H9 (cell line): ENCODE measurements around the gene PIP4K2A. TPM values are rescaled to one million over a fixed set of nuclear protein-coding genes. Genes with fewer than 3 reads are reported as not detected.

ENCODE experiments used
- DNase-seq: peaks from one replicate; pipeline ENCODE4 v3.0.0-alpha.2; 2017
- H2AFZ ChIP-seq: one replicate; pipeline ENCODE4 v1.6.1; 2013; ENCODE audit warnings: mild to moderate bottlenecking, low read length, control low read depth, moderate library complexity
- H2AK5ac ChIP-seq: 2 replicates; pipeline ENCODE4 v1.6.1; 2013; ENCODE audit warnings: low read length, control low read depth, mixed read lengths; ENCODE audit not compliant: insufficient read length
- H2BK120ac ChIP-seq: one replicate; pipeline ENCODE4 v1.6.1; 2013; ENCODE audit warnings: low read depth, mild to moderate bottlenecking, low read length, control low read depth, inconsistent platforms; ENCODE audit not compliant: poor library complexity, severe bottlenecking
- H2BK12ac ChIP-seq: 2 replicates; pipeline ENCODE4 v1.6.1; 2013; ENCODE audit warnings: low read length, control low read depth, mixed read lengths, low read depth; ENCODE audit not compliant: insufficient read length
- H2BK15ac ChIP-seq: 2 replicates; pipeline ENCODE4 v1.6.1; 2013; ENCODE audit warnings: low read depth, low read length, control low read depth
- H2BK20ac ChIP-seq: one replicate; pipeline ENCODE4 v1.6.1; 2013; ENCODE audit warnings: low read depth, mild to moderate bottlenecking, low read length, control low read depth, inconsistent platforms; ENCODE audit not compliant: poor library complexity, severe bottlenecking
- H2BK5ac ChIP-seq: 2 replicates; pipeline ENCODE4 v1.6.1; 2013; ENCODE audit warnings: low read length, control low read depth, mixed read lengths; ENCODE audit not compliant: insufficient read length
- H3K14ac ChIP-seq: 2 replicates; pipeline ENCODE4 v1.6.1; 2013; ENCODE audit warnings: low read length, control low read depth; ENCODE audit not compliant: insufficient read depth
- H3K18ac ChIP-seq: 2 replicates; pipeline ENCODE4 v1.6.1; 2013; ENCODE audit warnings: low read depth, mild to moderate bottlenecking, mixed read lengths, low read length, control low read depth; ENCODE audit not compliant: insufficient read length
- H3K23ac ChIP-seq: 2 replicates; pipeline ENCODE4 v1.6.1; 2013; ENCODE audit warnings: low read length, control low read depth, mixed read lengths, low read depth; ENCODE audit not compliant: insufficient read length
- H3K23me2 ChIP-seq: 2 replicates; pipeline ENCODE4 v1.6.1; 2013; ENCODE audit warnings: low read depth, mild to moderate bottlenecking, mixed read lengths, low read length, control low read depth; ENCODE audit not compliant: insufficient read length, poor library complexity, severe bottlenecking
- H3K27ac ChIP-seq: 2 replicates; pipeline ENCODE4 v1.5.1; 2013; ENCODE audit warnings: low read length, control low read depth, mixed read lengths, low read depth; ENCODE audit not compliant: insufficient read length
- H3K27me3 ChIP-seq: 2 replicates; pipeline ENCODE4 v1.6.1; 2013; ENCODE audit warnings: low read length, control low read depth, inconsistent platforms; ENCODE audit not compliant: insufficient read depth
- H3K4ac ChIP-seq: 2 replicates; pipeline ENCODE4 v1.6.1; 2013; ENCODE audit warnings: low read depth, mild to moderate bottlenecking, control low read depth, inconsistent platforms, low read length, moderate library complexity
- H3K4me1 ChIP-seq: 2 replicates; pipeline ENCODE4 v1.6.1; 2013; ENCODE audit warnings: low read length, control low read depth, inconsistent platforms; ENCODE audit not compliant: insufficient read depth
- H3K4me2 ChIP-seq: 2 replicates; pipeline ENCODE4 v1.6.1; 2013; ENCODE audit warnings: low read length, control low read depth, mixed read lengths; ENCODE audit not compliant: insufficient read length, insufficient read depth
- H3K56ac ChIP-seq: 2 replicates; pipeline ENCODE4 v1.6.1; 2013; ENCODE audit warnings: low read depth, mild to moderate bottlenecking, mixed read lengths, low read length, control low read depth; ENCODE audit not compliant: insufficient read length
- H3K79me1 ChIP-seq: 2 replicates; pipeline ENCODE4 v1.6.1; 2013; ENCODE audit warnings: low read depth, mild to moderate bottlenecking, moderate library complexity, low read length, control low read depth, inconsistent platforms; ENCODE audit not compliant: insufficient read depth, poor library complexity, severe bottlenecking
- H3K79me2 ChIP-seq: 2 replicates; pipeline ENCODE4 v1.6.1; 2013; ENCODE audit warnings: low read length, control low read depth, inconsistent platforms; ENCODE audit not compliant: insufficient read depth
- H3K9ac ChIP-seq: 2 replicates; pipeline ENCODE4 v1.6.1; 2013; ENCODE audit warnings: low read length, control low read depth, mixed read lengths; ENCODE audit not compliant: insufficient read length; ENCODE audit errors: extremely low read depth
- H3K9me3 ChIP-seq: one replicate; pipeline ENCODE4 v1.6.1; 2013; ENCODE audit warnings: low read depth, low read length, inconsistent platforms; ENCODE audit not compliant: control insufficient read depth
- H3T11ph ChIP-seq: one replicate; pipeline ENCODE4 v1.6.1; 2013; ENCODE audit warnings: mild to moderate bottlenecking, low read length, control low read depth, inconsistent platforms
- H4K20me1 ChIP-seq: one replicate; pipeline ENCODE4 v1.6.1; 2013; ENCODE audit not compliant: control insufficient read depth, insufficient read length, insufficient read depth
- H4K5ac ChIP-seq: 2 replicates; pipeline ENCODE4 v1.6.1; 2013; ENCODE audit warnings: low read depth, mild to moderate bottlenecking, mixed read lengths, low read length, control low read depth; ENCODE audit not compliant: insufficient read length
- H4K8ac ChIP-seq: replicated peaks from 2 replicates; pipeline ENCODE4 v1.6.1; 2013; ENCODE audit warnings: low read length, control low read depth, mixed read lengths, low read depth; ENCODE audit not compliant: insufficient read length
- H4K91ac ChIP-seq: 2 replicates; pipeline ENCODE4 v1.6.1; 2013; ENCODE audit warnings: low read depth, mild to moderate bottlenecking, moderate library complexity, mixed read lengths, low read length, control low read depth; ENCODE audit not compliant: insufficient read length
- H3K27ac Mint-ChIP-seq, 3 experiments: 2 replicates in 2 of 3; 3 replicates in 1 of 3; pipeline ENCODE4 v1.8.0; 2020 to 2021; ENCODE audit warnings: mixed read lengths in 3 of 3, mild to moderate bottlenecking in 1 of 3, moderate library complexity in 1 of 3
- H3K27me3 Mint-ChIP-seq: 2 replicates; pipeline ENCODE4 v1.8.0; 2021; ENCODE audit warnings: low read depth, mild to moderate bottlenecking, moderate library complexity, mixed read lengths
- H3K36me3 Mint-ChIP-seq, 3 experiments: 2 replicates in 2 of 3; 3 replicates in 1 of 3; pipeline ENCODE4 v1.8.0; 2020 to 2021; ENCODE audit warnings: low read depth in 3 of 3, mixed read lengths in 3 of 3; ENCODE audit not compliant: insufficient read depth in 1 of 3
- H3K4me1 Mint-ChIP-seq, 2 experiments: 2 replicates each; pipeline ENCODE4 v1.8.0; 2020; ENCODE audit warnings: mixed read lengths in 2 of 2
- H3K4me3 Mint-ChIP-seq, 2 experiments: 2 replicates in 1 of 2; 3 replicates in 1 of 2; pipeline ENCODE4 v1.8.0; 2020 to 2021; ENCODE audit warnings: mild to moderate bottlenecking in 2 of 2, mixed read lengths in 2 of 2, moderate library complexity in 1 of 2
- H3K9me3 Mint-ChIP-seq, 2 experiments: 2 replicates in 1 of 2; 3 replicates in 1 of 2; pipeline ENCODE4 v1.8.0; 2020; ENCODE audit warnings: mild to moderate bottlenecking in 2 of 2, mixed read lengths in 2 of 2, moderate library complexity in 1 of 2
- CTCF ChIP-seq: fragments of 200-600 bp; sonication (generic); conservative IDR thresholded peaks from 3 replicates; pipeline ENCODE4 v1.8.0; 2021; ENCODE audit warnings: antibody characterized with exemption, mild to moderate bottlenecking
- WGBS: extraction: QIAGEN DNeasy Blood & Tissue Kit; methylation state at CpG from one replicate; pipeline ENCODE4 v1.1.7; 2013; ENCODE audit warnings: missing lambda C conversion rate, low lambda C conversion rate, mixed read lengths; ENCODE audit not compliant: insufficient read length; ENCODE audit errors: extremely low coverage; 5-methylcytosine and 5-hydroxymethylcytosine counted together
- total RNA-seq: library from RNA; stranded (reverse); gene quantifications from 2 replicates; pipeline ENCODE4 v1.2.1, GENCODE V29; 2021

PIP4K2A gene
- total RNA-seq, 1 experiment from 2014 or later = 33.6 TPM

- no peak overlapping the region for H4K8ac ChIP-seq
- no peaks in the 10 kb centered on the region for H3K23me2 ChIP-seq
- no peak overlapping the region for H3K4me3 Mint-ChIP-seq
- H3K23ac ChIP-seq = no peak overlapping the region
- no peak overlapping the region for H3T11ph ChIP-seq
- no peak overlapping the region for H3K4me2 ChIP-seq
- no peak overlapping the region for H4K91ac ChIP-seq
- peaks cover 40 to 42% of the 10 kb centered on the region in 2 experiments for H3K4me1 Mint-ChIP-seq
- H3K9ac ChIP-seq = no peak overlapping the region
- no peak overlapping the region for H2BK20ac ChIP-seq
- H4K5ac ChIP-seq = no peak overlapping the region
- H2BK15ac ChIP-seq = no peak overlapping the region
- peaks cover 3% of the 10 kb centered on the region; the same call in 1 of the 2 replicates for H3K4me1 ChIP-seq
- no peak overlapping the region for H3K56ac ChIP-seq
- H3K4ac ChIP-seq = no peak overlapping the region
- peak overlapping the region in 1 of 3 experiments; percentile 46; a peak in 1 of 7 replicates for H3K27ac Mint-ChIP-seq
- no peak for DNase-seq
- no peak overlapping the region for H2BK12ac ChIP-seq
- no peaks in the 10 kb centered on the region for H3K9me3 ChIP-seq
- no peaks in the 10 kb centered on the region for H3K27me3 Mint-ChIP-seq
- no peaks in the 10 kb centered on the region for H3K27me3 ChIP-seq
- H3K18ac ChIP-seq = no peak overlapping the region
- no peaks in the 10 kb centered on the region for H4K20me1 ChIP-seq
- no peak overlapping the region for H2BK120ac ChIP-seq
- no peak overlapping the region for H3K27ac ChIP-seq
- no peak for TF ChIP-seq CTCF
- no peak overlapping the region for H3K14ac ChIP-seq
- no CpG with 5 or more reads among the region's 3 CpGs for WGBS
- H2BK5ac ChIP-seq = no peak overlapping the region
- no peak overlapping the region for H2AFZ ChIP-seq
- peaks cover 0 to 11% (median 0%) of the 10 kb centered on the region in 3 experiments; a peak in 3 of 7 replicates for H3K36me3 Mint-ChIP-seq
- no peaks in the 10 kb centered on the region for H3K9me3 Mint-ChIP-seq
- peaks cover 3% of the 10 kb centered on the region for H3K79me1 ChIP-seq
- H2AK5ac ChIP-seq = no peak overlapping the region
- H3K79me2 ChIP-seq = peaks cover 9% of the 10 kb centered on the region; the same call in 1 of the 2 replicates
These were observed 70.2 kb downstream of the PIP4K2A start for GRCh38 chr10:22644222-22644621.
